Medulla oblongata (tissue), 1 donor: Measurements from ENCODE around the gene GALK1.

Experiments
- DNase-seq: peaks from one replicate; pipeline ENCODE4 v3.0.0-alpha.2; 2015; ENCODE audit errors: extremely low spot score

Gene GALK1

DNA sequence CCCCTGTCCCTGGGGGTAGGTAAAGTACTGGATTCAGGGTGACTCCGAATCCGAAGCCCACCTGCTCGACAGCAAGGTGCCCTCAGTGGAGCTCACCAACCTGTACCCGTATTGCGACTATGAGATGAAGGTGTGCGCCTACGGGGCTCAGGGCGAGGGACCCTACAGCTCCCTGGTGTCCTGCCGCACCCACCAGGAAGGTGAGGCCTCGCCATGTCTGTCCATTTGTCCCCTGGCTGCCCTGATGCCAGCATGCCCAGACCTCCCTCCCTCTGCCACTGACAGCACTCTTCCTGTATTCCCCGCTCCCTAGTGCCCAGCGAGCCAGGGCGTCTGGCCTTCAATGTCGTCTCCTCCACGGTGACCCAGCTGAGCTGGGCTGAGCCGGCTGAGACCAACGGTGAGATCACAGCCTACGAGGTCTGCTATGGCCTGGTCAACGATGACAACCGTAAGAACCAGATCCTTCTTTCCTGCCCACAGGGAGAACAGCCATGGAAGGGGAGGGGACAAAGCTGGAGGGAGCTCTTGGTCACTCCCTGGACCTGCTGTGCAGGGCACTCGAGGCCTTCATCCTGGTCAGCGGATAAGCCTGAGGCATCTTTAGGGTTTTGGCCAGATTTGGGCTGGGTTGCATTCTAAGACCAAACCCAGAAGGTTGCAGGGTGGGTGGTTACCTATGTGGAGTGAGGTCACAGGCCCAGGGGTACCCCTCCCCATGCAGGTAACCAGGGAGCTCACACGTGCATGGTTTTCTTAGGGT lies 14.2 kb downstream of the GALK1 start:
- no peak for DNase-seq

DNA sequence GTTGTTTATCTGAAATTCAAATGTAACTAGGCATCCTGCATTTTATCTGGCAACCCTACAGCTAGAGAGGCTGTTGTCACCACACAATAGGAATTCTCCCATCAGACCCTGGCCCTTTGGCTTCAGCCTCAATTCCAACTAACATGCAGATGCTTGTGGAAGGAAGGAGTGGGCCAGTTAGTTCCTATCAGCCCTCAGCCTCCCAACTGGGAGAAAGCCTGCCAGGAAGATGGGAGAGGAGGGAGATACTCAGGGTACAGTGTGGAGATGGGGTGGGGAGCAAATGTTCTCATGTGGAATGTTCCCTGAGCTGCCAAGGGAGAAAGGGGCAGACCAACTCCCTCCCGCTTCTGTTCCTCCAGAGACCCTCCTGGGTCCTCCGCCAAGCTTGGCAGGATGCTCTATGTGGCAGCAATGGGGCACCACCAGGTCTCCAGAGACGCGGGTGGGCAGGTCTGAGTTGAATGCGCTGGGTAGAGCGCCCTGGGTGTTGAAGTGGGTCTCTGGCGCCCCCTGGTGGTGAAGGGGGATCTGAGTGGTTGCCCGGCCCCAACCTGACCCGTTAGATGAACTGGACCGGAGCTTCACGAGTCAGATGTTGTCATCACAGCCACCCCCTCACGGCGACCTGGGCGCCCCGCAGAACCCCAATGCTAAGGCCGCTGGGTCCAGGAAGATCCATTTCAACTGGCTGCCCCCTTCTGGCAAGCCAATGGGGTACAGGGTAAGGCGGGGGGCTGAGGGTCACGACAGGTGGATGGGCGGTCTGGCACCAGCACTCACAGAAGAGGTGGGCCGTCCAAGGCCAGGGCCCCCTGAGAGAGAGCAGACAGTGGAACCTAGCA lies 15.2 kb downstream of the GALK1 start:
- DNase-seq = peak; percentile 91

DNA sequence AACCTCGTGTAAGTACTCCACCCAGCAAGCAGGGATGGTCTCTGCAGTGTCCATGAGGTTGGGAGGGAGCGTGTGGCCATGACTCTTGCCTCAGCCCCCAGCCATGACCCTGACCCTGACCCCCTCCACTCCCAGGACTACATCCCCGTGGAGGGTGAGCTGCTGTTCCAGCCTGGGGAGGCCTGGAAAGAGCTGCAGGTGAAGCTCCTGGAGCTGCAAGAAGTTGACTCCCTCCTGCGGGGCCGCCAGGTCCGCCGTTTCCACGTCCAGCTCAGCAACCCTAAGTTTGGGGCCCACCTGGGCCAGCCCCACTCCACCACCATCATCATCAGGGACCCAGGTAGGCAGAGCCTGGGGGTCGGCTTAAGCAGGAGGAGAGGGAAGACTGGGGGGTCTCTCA lies 16.3 kb downstream of the GALK1 start:
- DNase-seq = no peak

DNA sequence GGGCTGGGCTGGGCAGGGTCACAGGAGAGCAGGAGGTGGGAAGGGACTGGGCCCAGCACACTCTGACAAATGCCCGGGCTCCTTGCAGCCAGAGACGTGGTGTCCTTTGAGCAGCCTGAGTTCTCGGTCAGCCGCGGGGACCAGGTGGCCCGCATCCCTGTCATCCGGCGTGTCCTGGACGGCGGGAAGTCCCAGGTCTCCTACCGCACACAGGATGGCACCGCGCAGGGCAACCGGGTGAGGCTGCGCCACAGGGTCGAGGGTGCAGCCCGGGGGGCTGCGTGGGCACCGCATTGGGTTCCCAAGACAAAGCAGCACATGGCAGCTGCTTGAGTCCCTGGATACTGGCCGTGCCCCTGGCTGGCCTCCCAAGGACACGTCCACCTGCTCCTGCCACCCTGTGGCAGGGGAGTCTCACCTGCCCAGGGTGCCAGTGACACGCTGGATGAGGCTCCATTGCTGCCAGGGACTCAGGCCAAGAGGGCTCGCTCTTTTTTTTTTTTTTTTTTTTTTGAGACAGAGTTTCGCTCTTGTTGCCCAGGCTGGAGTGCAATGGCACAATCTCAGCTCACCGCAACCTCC lies 21.3 kb downstream of the GALK1 start:
- no peak for DNase-seq

DNA sequence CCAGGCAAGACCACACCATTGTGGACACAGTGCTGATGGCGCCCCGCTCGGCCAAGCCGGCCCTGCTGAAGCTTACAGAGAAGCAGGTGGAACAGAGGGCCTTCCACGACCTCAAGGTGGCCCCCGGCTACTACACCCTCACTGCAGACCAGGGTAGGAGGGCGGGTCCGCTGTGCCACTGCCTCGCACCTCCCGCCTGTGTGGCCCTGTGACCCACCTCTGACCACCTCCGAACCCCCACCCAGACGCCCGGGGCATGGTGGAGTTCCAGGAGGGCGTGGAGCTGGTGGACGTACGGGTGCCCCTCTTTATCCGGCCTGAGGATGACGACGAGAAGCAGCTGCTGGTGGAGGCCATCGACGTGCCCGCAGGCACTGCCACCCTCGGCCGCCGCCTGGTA lies 22.7 kb downstream of the GALK1 start:
- no peak for DNase-seq

DNA sequence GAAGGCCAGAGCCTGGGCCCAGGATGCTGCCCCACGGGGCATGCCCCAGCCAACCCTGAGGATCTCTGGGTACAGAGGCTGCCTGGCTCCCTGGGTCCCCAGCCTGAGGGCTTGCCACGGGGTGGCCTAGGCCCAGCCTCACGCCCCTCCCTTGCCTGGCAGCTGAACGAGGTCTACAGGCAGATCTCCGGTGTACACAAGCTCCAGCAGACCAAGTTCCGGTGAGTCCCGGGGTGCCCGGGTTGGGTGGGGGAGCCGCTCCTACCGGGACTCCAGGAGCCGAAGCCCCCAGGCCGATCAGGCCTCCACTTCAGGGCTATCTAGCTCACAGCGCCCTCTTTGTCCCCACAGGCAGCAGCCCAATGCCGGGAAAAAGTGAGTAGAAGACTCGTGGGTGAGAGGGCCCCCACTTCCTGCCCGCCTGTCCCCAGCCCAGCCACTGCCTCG lies 24.3 kb downstream of the GALK1 start:
- no peak for DNase-seq

DNA sequence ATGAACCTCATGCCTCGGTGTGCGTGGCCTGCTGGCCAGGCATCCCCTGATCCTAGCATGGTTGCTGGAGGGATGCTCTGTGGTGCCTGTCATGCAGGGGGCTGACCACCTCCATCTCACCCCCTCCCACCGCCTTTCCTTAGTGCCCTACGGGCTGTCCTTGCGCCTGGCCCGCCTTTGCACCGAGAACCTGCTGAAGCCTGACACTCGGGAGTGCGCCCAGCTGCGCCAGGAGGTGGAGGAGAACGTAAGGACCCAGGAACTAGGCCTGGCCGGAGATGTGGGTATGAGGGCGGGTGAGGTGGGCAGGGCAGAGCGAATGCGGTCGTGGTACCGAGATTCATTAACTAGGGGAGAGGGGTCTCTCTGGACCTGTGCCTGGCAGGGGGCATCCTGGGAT lies 24.8 kb downstream of the GALK1 start:
- no peak for DNase-seq

DNA sequence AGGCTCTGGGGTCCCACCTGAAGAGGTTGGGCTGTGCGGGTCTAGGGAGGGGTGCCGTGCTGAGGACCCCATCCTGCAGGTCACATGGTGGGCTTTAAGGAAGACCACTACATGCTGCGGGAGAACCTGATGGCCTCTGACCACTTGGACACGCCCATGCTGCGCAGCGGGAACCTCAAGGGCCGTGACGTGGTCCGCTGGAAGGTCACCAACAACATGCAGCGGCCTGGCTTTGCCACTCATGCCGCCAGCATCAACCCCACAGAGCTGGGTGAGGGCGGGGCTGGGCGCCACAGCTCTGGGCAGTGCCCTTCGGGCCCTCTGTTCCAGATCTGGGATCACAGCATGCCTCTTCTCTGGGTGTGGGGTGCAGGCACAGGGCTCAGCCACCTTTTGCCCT lies 25.2 kb downstream of the GALK1 start:
- DNase-seq = no peak

DNA sequence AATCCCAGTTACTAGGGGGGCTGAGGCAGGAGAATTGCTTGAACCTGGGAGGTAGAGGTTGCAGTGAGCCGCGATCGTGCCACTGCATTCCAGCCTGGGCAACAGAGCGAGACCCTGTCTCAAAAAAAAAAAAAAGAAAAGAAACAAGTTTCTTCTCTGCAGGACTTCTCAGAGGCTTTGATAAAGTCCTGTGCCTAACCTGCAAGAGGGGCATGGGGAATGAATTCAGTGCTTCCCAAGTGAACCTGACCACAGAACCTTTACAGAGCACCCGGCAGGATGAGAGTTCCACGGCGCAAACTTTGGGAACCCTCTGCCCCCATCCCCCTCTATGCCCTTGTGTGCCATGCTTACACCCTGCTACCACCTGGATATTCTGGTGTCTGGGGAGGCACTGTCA lies 25.8 kb downstream of the GALK1 start:
- DNase-seq = no peak

DNA sequence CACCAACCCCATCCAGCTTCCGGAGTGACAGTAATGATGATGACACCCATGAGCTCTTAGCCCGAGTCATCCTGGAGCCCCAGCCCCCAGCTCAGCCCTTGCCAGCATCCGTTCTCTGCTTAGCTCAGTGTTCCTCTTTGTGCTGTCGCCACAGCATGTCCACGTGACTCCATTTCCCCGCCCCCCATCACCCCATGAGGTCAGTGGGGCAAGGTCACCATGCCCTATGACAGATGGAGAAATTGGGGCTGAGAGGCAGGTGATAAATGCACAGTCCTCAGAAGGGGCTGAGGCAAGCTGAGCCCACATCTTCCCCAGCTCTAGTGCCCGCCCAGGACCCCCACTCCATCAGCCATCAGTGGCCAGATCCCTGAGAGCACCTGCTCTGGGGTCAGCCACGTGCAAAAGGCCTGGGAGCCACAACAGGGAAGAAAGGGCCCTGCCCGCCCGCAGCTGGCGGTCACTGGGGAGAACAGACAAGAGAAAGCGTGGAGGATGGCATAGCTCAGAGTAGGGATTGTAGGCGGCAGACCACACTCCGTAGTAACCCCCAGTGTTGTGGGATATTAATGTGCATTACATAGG lies 26.7 kb downstream of the GALK1 start:
- peak; percentile 49 for DNase-seq

DNA sequence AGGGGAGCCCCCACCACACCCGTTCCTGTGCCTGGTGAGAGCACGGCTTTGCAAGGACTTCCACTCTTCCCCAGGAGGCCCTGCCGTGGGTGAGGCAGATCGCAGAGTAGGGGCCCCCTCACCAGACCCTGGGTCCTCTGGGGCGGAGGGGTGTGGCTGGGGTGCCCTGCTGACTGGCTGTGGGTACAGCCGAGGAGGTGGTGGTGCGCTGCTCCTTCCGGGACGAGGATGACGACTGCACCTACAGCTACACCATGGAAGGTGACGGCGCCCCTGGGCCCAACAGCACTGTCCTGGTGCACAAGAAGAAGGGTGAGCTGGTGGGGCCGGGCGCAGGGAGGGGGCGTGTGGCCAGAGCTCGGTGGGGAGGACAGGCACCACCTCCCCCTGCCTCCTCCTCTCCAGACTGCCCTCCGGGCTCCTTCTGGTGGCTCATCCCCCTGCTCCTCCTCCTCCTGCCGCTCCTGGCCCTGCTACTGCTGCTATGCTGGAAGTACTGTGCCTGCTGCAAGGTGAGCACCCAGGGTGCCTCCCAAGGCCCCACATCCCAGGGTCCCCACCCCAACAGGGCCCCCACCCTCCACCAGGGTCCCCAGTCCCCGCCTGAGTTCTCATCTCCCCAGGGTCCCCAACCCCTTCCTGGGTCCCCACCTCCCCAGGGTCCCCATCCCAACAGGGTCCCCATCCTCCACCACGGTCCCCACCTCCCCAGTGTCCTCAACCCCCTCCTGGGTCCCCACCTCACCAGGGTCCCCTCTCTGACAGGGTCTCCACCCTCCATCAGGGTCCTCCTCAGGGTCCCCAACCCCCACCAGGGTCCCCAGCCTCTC lies 27.6 kb downstream of the GALK1 start:
- DNase-seq = no peak

DNA sequence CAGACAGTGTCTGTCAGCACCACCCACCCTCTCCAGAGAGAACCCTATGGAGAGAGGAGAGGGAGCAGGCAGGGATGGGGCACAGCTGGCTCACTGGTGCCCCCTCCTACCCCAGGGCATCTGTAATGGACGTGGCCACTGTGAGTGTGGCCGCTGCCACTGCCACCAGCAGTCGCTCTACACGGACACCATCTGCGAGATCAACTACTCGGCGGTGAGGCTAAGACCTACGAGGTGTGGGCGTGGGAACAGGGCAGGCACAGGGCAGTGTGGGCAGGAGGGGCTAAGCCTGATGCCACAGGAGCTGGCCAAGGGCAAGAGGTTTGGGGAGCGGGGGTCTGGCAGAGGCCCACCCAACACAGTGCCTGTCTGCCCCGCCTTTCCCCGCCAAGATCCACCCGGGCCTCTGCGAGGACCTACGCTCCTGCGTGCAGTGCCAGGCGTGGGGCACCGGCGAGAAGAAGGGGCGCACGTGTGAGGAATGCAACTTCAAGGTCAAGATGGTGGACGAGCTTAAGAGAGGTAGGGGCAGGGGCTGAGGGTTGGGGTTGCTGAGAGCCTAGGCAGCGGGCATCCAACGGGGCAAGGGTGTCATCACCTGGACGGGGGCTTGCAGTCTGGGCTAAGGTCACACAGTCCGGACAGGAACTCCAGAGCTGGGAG lies 28.7 kb downstream of the GALK1 start:
- no peak for DNase-seq

DNA sequence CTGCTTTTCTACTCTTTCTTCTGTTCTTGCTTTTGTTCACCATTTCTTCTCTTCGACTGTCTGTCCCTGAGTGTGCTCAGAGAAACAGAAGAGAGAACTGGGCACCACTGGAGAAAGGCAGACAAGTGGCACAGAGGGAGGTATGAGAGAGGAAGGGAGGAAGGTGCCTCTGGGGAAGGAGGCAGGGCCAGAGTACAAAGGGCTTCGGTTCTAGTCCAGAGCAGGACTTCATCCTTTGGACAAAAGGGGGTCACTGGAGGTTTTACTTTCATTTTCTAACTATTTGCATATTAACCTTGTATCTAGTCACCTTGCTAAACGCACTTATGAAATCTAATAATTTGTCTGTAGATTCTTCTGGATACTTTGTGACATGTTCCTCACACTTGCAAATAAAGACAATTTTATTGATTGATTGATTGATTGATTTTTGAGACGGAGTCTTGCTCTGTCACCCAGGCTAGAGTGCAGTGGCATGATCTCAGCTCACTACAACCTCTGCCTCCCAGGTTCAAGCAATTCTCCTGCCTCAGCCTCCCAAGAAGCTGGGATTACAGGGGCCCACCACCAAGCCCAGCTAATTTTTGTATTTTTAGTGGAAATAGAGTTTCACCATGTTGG lies 30.2 kb downstream of the GALK1 start:
- DNase-seq = no peak

DNA sequence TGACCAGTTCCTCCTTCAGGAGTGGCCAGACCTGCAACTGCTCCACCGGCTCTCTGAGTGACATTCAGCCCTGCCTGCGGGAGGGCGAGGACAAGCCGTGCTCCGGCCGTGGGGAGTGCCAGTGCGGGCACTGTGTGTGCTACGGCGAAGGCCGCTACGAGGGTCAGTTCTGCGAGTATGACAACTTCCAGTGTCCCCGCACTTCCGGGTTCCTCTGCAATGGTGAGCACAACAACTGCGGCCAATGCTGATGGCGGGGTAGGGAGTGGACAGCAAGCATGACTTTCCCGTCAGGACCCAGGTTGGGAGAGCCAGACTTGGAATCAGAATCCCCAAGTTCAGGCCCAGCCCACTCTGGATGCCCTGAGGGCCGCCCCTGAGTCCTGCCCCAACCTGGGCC lies 31.5 kb downstream of the GALK1 start:
- DNase-seq = no peak

DNA sequence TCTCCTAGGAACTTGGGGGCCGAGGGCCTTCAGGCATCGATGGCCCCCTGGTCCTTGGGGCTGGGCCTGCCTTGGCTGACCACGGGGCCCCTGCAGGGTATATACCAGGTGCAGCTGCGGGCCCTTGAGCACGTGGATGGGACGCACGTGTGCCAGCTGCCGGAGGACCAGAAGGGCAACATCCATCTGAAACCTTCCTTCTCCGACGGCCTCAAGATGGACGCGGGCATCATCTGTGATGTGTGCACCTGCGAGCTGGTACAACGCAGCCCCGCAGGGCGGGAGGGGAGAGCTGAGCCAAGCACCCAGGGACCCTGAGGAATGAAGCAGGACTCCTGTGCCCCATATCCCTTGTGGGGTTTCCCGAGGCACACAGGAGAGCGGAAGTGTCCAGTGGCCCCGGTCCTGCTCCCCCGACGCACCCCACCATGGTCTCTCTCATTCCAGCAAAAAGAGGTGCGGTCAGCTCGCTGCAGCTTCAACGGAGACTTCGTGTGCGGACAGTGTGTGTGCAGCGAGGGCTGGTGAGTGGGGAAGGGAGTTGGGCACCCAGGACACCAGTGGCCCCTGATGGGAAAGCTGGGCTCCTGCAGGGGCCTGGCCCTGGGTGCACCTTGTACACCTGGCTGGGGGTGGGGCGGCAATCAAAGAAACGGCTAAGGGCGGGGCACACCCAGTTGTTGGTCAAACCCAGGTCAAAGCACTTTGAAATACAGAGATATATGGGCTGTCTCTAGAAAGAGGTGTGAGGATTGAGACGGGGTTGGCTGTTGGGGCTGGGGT lies 33.1 kb downstream of the GALK1 start:
- DNase-seq = no peak

DNA sequence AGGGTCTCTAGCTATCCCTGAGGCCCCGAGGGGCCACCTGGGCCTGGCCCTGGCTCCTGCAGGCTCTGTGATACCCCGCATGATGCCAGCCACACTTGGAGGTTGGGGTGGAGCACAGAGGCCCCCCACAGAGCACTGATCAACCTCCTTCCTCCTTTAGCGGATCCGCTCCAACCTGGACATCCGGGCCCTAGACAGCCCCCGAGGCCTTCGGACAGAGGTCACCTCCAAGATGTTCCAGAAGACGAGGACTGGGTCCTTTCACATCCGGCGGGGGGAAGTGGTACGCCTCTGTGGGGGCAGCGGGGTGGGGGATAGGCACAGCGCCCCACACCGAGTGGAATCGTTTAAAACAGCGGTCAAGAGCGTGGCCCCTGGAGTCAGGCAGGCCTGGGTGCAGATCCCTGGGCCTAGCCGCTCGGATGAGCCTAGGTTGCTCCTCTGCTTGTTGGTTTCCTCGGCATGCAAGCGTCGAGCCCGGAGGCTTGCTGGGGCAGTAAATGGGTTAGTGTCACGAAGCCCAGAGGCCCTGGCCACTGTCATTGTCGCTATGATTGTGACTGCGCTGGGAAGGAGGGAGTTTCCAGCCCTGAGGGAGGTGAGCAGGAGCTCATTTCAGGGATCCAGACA lies 33.8 kb downstream of the GALK1 start:
- no peak for DNase-seq

DNA sequence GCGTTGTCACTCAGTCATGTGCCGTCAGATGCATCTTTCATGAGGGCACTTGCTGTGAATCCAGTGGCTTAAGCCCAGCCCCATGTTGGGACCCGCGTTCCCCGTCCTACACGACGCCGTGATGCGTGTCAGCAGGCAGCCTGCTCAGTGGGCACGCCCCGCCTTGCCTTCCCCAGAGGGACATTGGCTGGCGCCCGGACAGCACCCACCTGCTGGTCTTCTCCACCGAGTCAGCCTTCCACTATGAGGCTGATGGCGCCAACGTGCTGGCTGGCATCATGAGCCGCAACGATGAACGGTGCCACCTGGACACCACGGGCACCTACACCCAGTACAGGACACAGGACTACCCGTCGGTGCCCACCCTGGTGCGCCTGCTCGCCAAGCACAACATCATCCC lies 34.9 kb downstream of the GALK1 start:
- no peak for DNase-seq

DNA sequence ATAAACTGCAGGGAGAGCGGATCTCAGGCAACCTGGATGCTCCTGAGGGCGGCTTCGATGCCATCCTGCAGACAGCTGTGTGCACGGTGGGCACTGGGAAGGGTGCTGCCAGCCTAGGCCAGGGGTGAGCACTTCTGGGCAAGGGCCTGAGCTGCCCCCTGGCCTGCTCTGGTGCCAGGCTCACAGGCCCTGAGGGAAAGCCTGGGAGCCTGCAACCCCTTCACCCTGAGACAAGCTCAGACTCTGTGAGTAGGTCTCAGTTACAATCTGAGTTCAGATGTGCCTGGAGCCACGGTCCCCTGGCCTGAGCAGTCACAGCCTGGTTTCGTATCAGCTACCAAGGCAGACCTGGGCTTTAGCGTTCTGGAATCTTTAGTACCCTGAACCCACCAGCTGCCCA lies 35.6 kb downstream of the GALK1 start:
- no peak for DNase-seq

DNA sequence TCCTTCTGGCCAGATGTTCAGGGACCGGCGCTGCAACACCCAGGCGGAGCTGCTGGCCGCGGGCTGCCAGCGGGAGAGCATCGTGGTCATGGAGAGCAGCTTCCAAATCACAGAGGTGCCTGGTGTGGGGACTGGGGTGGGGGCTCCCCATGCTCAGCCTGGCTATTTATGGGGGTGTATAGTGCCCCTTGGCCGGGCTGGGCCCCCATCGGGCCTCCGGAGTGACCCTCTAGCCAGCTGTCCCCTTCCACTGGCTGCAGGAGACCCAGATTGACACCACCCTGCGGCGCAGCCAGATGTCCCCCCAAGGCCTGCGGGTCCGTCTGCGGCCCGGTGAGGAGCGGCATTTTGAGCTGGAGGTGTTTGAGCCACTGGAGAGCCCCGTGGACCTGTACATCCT lies 37.6 kb downstream of the GALK1 start:
- DNase-seq = no peak
